ENCODE measurements around the gene ITLN1.
A peak's percentile ranks its signal among the peaks of the same experiment; 100 is the strongest.

Gene ITLN1

GRCh38 chr1:160838888-160839287 is 46.1 kb downstream of the ITLN1 start:
- no peaks in the 10 kb centered on the region for H3K79me2 ChIP-seq (ENCODE audit: insufficient read depth, low read length)
- peak overlapping the region; percentile 98 for H3K27ac ChIP-seq (ENCODE audit: low read length)
- no peaks in the 10 kb centered on the region for H3K36me3 ChIP-seq (ENCODE audit: insufficient read depth, low read length)
- H3K9me3 ChIP-seq (ENCODE audit: insufficient read depth, low read length, severe bottlenecking), result no peaks in the 10 kb centered on the region
- TF ChIP-seq CTCF (IDR thresholded peaks at IDR 0.05; ENCODE audit: borderline replicate concordance, extremely low read depth, low read length, poor library complexity, severe bottlenecking), result no peak
- no peak for TF ChIP-seq EZH2 (IDR thresholded peaks at IDR 0.05; ENCODE audit: borderline replicate concordance, low read depth, low read length, severe bottlenecking)
- peak overlapping the region; percentile 49 for H2AFZ ChIP-seq (ENCODE audit: low read depth, low read length)
- ATAC-seq (ENCODE audit: insufficient read depth, low read depth), result peak; percentile 37
- H3K9ac ChIP-seq (ENCODE audit: low read depth, low read length), result peak overlapping the region; percentile 61
- H3K4me1 ChIP-seq (ENCODE audit: insufficient read depth, low read length), result peaks cover 45% of the 10 kb centered on the region
- H4K20me1 ChIP-seq (ENCODE audit: insufficient read depth, low read length), result no peaks in the 10 kb centered on the region
- H3K4me3 ChIP-seq (ENCODE audit: low read depth in 1 of 2, low read length in 2 of 2), result peak overlapping the region in 1 of 2 experiments; percentile 38; a peak in 1 of 4 replicates
- H3K27me3 ChIP-seq (ENCODE audit: insufficient read depth, low read length, poor library complexity), result no peaks in the 10 kb centered on the region
- H3K4me2 ChIP-seq (ENCODE audit: insufficient read depth, low read length), result peak overlapping the region; percentile 61
- DNase-seq, result peak; percentile 82

GRCh38 chr1:160837558-160838205 is 47.3 kb downstream of the ITLN1 start:
- peak overlapping the region; percentile 61 for H3K9ac ChIP-seq (ENCODE audit: low read depth, low read length)
- peak overlapping the region in 1 of 2 experiments; percentile 38; a peak in 2 of 4 replicates for H3K4me3 ChIP-seq (ENCODE audit: low read depth in 1 of 2, low read length in 2 of 2)
- peak overlapping the region; percentile 61 for H3K4me2 ChIP-seq (ENCODE audit: insufficient read depth, low read length)
- ATAC-seq (ENCODE audit: insufficient read depth, low read depth), result peak; percentile 90
- no peaks in the 10 kb centered on the region for H3K9me3 ChIP-seq (ENCODE audit: insufficient read depth, low read length, severe bottlenecking)
- peak overlapping the region; percentile 98 for H3K27ac ChIP-seq (ENCODE audit: low read length)
- H3K79me2 ChIP-seq (ENCODE audit: insufficient read depth, low read length), result no peaks in the 10 kb centered on the region
- H3K36me3 ChIP-seq (ENCODE audit: insufficient read depth, low read length), result no peaks in the 10 kb centered on the region
- H3K27me3 ChIP-seq (ENCODE audit: insufficient read depth, low read length, poor library complexity), result no peaks in the 10 kb centered on the region
- peak; percentile 97 for DNase-seq
- H3K4me1 ChIP-seq (ENCODE audit: insufficient read depth, low read length), result peaks cover 45% of the 10 kb centered on the region
- peak overlapping the region; percentile 73 for H2AFZ ChIP-seq (ENCODE audit: low read depth, low read length)
- no peaks in the 10 kb centered on the region for H4K20me1 ChIP-seq (ENCODE audit: insufficient read depth, low read length)
- peak; percentile 82 for TF ChIP-seq CTCF (IDR thresholded peaks at IDR 0.05; ENCODE audit: borderline replicate concordance, extremely low read depth, low read length, poor library complexity, severe bottlenecking)
- TF ChIP-seq EZH2 (IDR thresholded peaks at IDR 0.05; ENCODE audit: borderline replicate concordance, low read depth, low read length, severe bottlenecking), result no peak

GRCh38 chr1:160836981-160837557 is 47.9 kb downstream of the ITLN1 start:
- Histone ChIP-seq H3K4me3 (ENCODE audit: low read depth in 1 of 2, low read length in 2 of 2) (no peak overlapping the region), H3K27ac (ENCODE audit: low read length) (peak overlapping the region; percentile 98), H3K9me3 (ENCODE audit: insufficient read depth, low read length, severe bottlenecking) (no peaks in the 10 kb centered on the region), H2AFZ (ENCODE audit: low read depth, low read length) (peak overlapping the region; percentile 73), H4K20me1 (ENCODE audit: insufficient read depth, low read length) (no peaks in the 10 kb centered on the region), H3K27me3 (ENCODE audit: insufficient read depth, low read length, poor library complexity) (no peaks in the 10 kb centered on the region), H3K79me2 (ENCODE audit: insufficient read depth, low read length) (no peaks in the 10 kb centered on the region), H3K36me3 (ENCODE audit: insufficient read depth, low read length) (no peaks in the 10 kb centered on the region), H3K4me2 (ENCODE audit: insufficient read depth, low read length) (peak overlapping the region; percentile 61), H3K9ac (ENCODE audit: low read depth, low read length) (peak overlapping the region; percentile 61), H3K4me1 (ENCODE audit: insufficient read depth, low read length) (peaks cover 45% of the 10 kb centered on the region)
- no peak for TF ChIP-seq CTCF (IDR thresholded peaks at IDR 0.05; ENCODE audit: borderline replicate concordance, extremely low read depth, low read length, poor library complexity, severe bottlenecking)
- no peak for TF ChIP-seq EZH2 (IDR thresholded peaks at IDR 0.05; ENCODE audit: borderline replicate concordance, low read depth, low read length, severe bottlenecking)
- peak; percentile 0; the same call in 2 of the 3 replicates for ATAC-seq (ENCODE audit: insufficient read depth, low read depth)
- DNase-seq, result peak; percentile 32
